Bronchus fibroblast of lung (primary cell): ENCODE data around the gene ELAPOR1. TPM values are rescaled to one million over a fixed set of nuclear protein-coding genes. Genes with fewer than 3 reads are reported as not detected.

Experiments
- total RNA-seq: library from RNA; depleted of rRNA; stranded (reverse); fragments of >200 nt; gene quantifications from 2 replicates; pipeline ENCODE4 v1.2.3, GENCODE V29; 2015

The ELAPOR1 gene, protein sequence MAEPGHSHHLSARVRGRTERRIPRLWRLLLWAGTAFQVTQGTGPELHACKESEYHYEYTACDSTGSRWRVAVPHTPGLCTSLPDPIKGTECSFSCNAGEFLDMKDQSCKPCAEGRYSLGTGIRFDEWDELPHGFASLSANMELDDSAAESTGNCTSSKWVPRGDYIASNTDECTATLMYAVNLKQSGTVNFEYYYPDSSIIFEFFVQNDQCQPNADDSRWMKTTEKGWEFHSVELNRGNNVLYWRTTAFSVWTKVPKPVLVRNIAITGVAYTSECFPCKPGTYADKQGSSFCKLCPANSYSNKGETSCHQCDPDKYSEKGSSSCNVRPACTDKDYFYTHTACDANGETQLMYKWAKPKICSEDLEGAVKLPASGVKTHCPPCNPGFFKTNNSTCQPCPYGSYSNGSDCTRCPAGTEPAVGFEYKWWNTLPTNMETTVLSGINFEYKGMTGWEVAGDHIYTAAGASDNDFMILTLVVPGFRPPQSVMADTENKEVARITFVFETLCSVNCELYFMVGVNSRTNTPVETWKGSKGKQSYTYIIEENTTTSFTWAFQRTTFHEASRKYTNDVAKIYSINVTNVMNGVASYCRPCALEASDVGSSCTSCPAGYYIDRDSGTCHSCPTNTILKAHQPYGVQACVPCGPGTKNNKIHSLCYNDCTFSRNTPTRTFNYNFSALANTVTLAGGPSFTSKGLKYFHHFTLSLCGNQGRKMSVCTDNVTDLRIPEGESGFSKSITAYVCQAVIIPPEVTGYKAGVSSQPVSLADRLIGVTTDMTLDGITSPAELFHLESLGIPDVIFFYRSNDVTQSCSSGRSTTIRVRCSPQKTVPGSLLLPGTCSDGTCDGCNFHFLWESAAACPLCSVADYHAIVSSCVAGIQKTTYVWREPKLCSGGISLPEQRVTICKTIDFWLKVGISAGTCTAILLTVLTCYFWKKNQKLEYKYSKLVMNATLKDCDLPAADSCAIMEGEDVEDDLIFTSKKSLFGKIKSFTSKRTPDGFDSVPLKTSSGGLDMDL
- total RNA-seq = under 0.01 TPM in 1 of 2 replicates, not detected in the other

GRCh38 chr1:109113590-109114341 is at the start of gene ELAPOR1:
TSS of gene ELAPOR1 (plus strand) at chr1:109114115. CDS start at chr1:109114184, 69 bp downstream.

DNA sequence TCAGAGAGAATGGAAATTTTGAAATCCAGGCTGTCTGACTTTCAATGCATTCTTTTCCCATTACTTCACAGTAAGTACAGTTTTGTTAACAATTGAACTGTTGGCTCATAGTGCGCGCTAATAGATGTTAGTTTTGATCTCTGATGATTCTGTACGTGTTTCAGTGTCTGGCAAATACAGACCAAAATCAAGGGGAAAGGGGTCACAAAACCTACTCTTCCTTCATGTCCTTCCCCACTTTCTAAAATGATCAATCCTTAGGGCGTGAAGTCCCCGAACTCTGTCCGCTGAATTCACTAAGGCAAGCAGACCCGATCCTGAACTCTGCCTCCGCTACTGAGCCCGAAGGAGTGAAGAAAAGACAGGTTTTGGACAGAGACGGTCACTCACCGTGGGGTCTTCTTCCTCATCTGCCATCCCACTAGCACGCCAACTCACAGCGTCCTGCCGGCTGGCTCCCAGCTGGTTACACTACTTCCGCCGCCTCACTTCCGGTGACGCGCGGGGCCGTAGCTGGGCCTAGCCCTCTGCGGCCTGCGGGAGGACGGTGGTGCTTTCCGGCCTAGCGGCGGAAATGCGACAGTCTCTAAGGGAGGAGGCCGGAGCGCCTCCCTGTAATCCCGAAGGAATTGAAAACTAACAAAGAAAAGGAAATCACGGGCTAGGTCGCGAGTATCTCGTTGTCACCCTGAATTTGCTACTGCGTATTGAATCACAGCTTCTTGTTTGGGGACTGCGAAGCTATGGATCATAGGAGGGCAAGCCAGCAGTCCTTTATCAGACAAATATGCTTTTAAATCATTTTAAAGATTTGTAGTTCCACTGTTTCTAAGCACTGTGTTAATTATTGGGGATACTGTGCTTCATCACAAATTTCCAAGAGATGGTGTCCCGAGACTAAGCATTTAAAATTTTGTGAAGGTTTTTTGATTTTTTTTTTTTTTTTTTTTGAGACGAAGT is 38.1 kb upstream of the ELAPOR1 start, which contains the start of gene TAF13:
Gene TAF13 (minus strand): TSS at position 473 of the 960 bp plus-strand sequence. CDS start 56 bp downstream, at position 417.

GRCh38 chr1:109090196-109091077 is 23.5 kb upstream of the ELAPOR1 start, which contains the start of gene TMEM167B:
TSS of gene TMEM167B (plus strand) at chr1:109090764. CDS start at chr1:109090873, 109 bp downstream.

Other genes starting within 250 kb of the ELAPOR1 start
- 43.9 and 49.4 TPM in 2 replicates for gene GPSM2, start 237.1 kb upstream of the ELAPOR1 start, total RNA-seq
- gene CLCC1, start 150.6 kb upstream of the ELAPOR1 start, total RNA-seq = 14.9 and 17.0 TPM in 2 replicates
- 7.3 and 8.1 TPM in 2 replicates for gene WDR47, start 72.0 kb upstream of the ELAPOR1 start, total RNA-seq
- 23.6 and 32.3 TPM in 2 replicates for gene TAF13, start 38.1 kb upstream of the ELAPOR1 start, total RNA-seq
- gene TMEM167B, start 23.4 kb upstream of the ELAPOR1 start, total RNA-seq = 17.4 and 17.7 TPM in 2 replicates
- gene SARS1, start 99.8 kb downstream of the ELAPOR1 start, total RNA-seq = 274 and 292 TPM in 2 replicates
- 1.5 TPM in 2 replicates for gene CELSR2, start 135.4 kb downstream of the ELAPOR1 start, total RNA-seq
- 50.4 TPM in 2 replicates for gene PSRC1, start 169.0 kb downstream of the ELAPOR1 start, total RNA-seq
- not detected in 2 replicates for gene MYBPHL, start 192.9 kb downstream of the ELAPOR1 start, total RNA-seq